ENCODE measurements around the gene SPATA9.
"Not testable (repeated sequence)": the region's sequence is repeated elsewhere in the genome, so short reads cannot be mapped to it uniquely, and the experiment has no call there.

Gene SPATA9

DNA sequence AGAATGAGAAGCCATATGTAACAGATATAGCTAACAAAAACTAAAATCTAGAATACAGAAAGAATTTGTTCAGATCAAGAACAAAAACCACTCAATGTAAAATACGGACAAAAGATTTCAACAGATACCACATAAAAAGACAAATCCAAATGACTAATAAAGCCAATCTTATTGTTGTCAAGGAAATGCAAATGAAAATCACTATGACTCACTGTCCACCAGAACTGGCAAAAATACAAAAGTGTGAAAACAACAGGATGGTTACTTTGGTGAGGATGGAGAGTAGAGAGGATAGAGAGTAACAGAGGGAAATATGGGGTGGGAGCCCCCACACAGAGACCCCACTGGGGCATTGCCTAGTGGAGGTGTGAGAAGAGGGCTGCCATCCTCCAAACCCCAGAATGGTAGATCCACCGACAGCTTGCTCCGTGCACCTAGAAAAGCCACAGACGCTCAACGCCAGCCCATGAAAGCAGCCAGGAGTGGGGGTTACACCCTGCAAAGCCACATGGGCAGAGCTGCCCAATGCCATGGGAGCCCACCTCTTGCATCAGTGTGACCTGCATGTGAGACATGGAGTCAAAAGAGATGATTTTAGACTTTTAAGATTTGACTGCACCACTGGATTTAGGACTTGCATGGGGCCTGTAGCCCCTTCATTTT lies 33.1 kb upstream of the SPATA9 start:
- no peak for DNase-seq

DNA sequence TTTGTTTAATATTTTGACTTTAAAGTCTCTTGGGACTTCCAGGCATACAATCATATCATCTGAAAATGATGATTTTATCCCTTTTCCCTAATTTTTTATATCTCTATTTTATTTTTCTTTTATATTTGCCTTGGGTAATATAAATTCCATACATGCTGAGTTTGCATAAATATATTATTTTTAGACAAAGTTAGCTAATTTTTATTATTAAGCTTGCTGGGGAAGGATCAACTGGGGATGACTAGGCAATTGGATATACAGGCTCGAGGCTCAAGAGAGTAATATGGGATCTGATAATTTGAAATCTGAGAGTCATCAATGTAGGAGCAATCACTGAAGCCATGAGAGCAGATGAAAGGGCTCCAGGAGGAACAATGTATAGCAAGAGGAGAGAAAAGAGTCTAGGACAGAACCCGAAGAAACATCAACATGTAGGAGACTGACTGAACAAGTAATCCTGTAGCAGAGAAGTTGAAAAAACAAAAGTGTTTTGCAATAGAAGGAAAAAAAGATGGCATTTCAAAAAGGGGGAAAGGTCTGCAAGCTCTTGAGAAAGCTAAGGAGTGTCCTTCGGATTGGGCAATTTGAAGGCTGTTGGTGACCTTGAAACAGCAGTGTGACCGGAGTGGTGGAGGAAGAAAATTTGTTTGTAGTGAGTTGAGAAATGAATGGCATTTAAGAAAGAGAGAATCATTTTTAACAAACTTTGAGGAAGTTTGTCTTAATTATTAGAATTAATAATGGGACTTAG lies 31.3 kb upstream of the SPATA9 start:
- DNase-seq = no peak

DNA sequence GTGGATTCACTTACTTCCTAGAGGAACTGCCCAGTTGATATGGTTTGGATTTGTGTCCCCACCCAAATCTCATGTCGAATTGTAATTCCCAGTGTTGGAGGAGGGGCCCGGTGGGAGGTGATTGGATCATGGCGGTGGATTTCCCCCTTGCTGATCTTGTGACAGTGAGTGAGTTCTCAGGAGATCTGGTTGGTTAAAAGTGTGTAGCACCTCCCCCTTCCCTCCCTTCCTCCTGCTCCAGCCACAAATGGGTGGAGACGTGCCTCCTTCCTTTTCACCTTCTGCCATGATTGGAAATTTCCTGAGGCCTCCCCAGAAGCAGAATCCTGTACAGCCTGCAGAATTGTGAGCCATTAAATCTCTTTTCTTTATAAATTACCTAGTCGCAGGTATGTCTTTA lies 30.5 kb upstream of the SPATA9 start:
- not testable (repeated sequence) for DNase-seq

DNA sequence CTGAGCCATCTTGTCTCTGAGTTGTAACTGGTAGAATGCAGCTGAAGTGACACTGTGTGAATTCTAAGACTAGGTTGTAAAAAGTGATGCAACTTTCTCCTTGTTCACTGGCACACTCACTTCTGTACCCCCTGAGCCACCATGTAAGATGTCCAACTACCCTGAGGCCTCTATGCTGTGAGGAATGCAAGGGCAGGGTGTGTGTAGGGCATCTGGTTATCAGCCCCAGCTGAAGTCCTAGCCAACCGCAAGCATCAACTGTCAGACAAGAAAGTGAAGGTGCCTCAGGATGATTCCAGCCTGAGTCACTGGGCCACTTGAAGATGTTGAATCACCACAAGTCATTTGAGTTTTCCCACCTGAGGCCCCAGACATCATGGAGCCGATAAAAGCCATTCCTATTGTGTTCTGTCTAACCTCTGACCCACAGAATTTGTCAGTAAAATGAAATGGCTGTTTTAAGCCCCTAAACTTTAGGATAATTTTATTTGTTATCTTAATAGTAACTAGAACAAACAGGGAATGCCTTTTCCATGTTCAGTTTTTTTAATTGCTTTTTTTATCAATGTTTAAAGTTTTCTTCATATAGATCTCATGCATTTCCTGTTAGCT lies 29.7 kb upstream of the SPATA9 start:
- DNase-seq = no peak

DNA sequence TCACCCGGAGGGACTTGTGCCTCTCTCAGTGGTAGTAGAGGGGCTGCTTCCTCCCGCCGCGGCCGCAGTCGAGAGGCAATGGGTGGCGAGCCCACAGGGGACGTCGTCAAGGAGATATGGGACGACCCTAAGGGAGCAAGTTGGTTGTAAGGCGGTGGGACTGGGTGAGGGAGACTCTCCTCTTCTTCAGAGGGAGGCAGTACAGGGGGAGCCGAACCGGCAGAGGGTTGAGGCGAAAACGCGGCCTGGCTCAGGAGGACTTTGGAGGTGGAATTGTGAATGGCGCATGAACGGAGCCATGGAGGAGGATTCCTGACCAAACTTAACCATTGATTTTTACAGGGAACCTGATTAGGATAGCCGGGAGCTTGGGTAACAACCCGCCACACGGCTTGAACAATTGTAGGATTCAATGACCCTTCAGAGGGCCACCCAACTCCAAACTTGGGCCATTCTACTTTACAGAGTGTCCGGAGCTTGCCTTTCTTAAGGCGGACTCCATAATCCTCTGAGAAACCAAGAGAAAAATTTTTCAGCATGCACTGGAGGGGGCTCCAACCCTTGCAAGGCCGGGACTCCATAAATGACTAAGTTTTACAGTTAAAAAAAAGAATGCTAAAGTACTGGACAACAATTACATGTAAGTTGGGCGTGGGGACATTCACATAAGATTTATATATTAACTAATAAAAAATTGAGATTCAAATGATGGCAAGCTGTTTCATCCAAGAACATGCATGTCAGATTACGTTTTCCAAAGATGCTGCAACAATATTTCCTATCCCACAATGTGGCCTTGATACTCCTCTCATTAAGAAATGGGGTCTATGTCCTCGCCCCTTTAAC lies 28.9 kb upstream of the SPATA9 start:
- no peak for DNase-seq

DNA sequence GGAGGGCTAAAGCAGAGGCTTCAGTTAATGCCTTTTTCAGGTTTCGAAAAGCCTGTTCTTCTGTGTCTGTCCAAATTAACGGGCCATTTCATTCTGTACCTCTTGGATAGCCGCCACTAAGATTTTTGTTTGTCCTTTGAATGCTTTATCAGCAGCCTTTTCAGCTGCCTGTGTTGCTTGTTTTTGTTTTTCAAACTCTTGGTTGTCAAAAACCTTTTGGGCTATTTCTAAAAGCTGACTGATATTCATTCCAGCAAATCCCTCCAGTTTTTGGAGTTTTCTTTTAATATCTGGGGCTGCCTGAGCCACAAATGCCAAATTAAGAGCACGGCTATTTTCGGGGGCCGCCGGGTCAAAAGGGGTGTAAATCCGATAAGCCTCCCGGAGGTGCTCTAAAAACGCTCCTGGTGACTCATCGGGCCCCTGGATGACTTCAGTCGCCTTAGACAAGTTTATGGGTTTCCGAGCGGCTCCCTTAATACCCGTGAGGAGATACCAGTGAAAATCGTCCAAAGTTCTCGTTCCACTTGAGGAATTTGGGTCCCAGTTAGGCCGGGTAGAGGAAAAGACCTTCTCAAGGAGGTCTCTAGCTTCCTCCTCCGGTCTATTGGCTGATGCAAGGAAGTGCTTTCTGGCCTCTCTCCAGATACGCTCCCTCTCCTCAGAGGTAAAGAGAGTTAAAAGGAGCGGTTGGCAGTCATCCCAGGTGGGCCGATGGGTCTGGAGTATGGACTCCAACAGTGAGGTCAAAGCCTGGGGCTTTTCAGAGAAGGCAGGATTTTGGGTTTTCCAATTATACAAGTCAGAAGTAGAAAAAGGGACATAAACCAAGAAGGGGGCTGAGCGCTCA lies 28.1 kb upstream of the SPATA9 start:
- DNase-seq = not testable (repeated sequence)

DNA sequence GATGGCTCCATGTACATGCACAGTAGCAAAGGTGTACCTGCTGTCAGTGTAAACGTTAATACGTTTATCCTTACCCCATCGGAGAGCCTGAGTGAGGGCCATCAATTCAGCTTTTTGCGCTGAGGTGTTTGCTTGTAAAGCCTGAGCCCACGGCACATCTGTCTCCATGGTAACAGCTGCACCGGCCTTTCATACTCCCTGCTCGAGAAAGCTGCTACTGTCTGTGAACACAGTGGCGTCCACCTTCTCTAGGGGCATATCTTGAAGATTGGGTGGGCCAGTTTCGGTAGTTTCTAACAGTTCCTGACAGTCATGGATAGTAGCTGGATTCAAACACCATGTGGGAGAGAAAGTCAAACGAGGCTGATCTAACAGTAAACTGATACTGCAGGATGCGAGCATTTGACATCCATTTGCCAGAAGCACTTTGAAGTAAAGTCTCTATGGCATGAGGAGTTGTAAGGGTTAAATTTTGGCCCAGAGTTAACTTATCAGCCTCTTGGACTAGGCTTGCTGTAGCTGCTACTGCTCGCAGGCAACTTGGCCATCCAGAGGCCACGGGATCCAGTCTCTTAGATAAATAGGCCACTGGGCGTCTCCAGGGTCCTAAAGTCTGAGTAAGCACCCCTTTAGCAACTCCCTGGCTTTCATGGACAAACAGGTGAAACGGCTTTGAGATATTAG lies 27.3 kb upstream of the SPATA9 start:
- DNase-seq = no peak

DNA sequence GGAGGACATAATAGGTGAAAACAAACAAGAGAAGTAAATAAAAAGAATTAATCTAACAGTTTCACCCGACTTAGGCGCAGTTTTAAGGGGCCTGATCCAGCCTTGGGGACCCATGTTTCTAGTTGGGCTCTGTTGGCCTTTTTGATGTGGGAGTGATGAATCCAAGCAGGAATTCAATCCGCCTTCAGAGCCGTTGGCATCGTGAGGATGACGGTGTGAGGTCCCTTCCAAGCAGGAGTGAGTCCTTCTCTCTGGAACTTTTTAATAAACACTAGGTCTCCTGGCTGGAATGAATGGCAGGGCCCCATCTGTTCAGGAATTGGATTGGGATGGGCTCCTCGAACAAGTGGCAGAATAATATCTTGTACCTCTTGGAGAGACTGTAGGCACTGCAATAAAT lies 26.1 kb upstream of the SPATA9 start:
- DNase-seq = no peak

DNA sequence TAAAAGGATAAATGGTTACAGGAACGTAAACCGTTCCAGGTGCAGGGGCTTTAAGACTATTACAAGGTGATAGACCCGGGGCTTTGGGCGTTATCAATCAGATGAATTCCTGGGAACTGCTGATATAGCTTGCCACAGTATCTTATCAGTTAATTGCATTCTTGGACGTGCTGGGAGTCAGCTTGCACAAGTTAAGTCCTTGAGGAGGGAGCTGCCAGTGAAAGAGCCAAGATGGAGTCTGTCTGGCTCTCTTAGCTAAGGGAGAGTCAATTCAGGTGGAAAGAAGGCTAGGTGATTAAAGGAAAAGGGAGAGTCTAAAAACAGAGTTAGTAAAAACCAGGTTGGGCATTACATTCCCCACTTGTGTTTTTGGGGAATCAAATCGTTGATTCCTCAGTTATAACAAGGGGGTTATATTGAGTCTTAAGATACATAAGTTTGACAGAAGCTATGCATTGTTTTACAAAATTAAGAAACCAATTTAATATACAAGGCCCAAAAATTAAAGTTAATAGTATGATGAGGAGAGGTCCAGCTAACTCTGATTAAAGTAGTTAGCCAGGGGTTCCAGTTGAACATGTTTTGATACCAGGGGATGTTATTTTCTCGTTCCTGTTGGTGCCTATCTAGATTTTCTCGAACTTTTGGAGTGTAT lies 24.9 kb upstream of the SPATA9 start:
- not testable (repeated sequence) for DNase-seq

DNA sequence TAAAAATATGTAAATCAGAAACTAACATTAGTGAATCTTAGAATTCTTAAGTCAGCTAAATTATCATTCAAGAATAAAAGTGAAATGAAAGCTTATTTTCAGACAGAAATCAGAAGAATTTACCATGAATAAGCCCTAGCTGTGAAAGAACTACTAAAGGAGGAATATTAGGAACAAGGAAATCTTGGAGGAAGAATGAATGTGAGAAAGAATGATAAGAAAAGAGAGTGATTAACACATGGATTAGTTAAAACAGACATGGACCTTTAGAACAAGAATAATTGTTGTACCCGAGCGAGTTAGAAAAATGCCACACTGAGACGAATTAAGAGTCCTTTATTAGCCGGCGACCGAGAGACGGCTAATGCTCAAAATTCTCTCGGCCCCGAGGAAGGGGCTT lies 24.3 kb upstream of the SPATA9 start:
- DNase-seq = no peak

DNA sequence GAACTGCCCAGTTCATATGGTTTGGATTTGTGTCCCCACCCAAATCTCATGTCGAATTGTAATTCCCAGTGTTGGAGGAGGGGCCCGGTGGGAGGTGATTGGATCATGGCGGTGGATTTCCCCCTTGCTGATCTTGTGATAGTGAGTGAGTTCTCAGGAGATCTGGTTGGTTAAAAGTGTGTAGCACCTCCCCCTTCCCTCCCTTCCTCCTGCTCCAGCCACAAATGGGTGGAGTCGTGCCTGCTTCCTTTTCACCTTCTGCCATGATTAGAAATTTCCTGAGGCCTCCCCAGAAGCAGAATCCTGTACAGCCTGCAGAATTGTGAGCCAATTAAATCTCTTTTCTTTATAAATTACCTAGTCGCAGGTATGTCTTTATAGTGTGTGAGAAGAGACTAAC lies 23.4 kb upstream of the SPATA9 start:
- not testable (repeated sequence) for DNase-seq

DNA sequence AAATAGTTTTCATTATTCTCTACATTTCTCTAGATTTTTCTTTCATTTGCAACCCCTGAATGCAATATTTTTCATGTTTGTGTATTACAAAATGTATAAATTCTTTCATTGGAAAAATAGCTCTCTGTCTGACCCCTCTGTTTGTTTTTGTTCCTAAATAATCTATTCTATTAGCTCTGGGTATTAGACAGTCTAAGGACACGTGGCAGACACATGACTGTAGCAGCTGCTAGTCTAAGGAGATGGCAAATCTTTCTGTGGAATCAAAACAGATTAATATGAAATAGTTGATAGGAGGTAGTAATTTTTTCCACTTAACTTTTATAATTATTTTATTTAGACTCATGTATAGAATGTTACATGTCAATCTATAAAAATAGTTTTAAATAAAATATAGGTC lies 21.4 kb upstream of the SPATA9 start:
- no peak for DNase-seq

DNA sequence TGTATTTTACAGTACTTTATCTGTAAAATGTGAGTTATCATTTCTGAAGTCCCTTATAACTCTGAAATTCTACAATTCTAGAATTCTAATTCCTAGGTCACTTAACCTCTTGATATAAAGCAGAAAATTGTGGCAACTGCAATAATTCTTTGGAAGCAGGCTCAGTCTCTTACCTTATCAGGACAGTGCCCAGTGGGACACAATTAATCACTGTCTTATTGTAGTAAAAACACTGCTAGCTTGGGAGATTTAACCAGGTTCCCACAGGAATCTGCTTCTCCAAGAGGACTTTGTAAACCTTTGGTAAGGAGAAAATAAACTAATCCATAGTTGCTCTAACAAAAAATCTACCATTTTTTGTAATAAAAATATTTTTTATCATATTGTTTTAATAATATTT lies 18.3 kb upstream of the SPATA9 start:
- no peak for DNase-seq

DNA sequence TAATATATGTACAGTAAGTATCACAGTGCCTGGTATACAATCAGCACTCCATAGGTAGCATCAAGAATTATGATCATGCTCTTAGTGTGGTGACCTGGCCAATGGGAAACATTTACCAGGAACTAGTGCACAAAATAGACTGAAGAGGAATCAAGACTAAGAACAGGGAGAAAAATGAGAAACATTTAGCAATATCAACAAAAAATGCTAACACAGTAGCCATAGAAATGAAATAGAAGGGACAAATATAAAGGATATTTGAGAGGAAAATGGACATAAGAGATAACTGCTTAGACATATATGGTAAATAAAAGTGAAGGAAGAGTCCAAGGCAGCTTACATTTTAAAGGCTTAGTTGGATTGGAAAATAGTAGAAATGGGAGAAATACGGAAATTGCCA lies 16.5 kb upstream of the SPATA9 start:
- no peak for DNase-seq

DNA sequence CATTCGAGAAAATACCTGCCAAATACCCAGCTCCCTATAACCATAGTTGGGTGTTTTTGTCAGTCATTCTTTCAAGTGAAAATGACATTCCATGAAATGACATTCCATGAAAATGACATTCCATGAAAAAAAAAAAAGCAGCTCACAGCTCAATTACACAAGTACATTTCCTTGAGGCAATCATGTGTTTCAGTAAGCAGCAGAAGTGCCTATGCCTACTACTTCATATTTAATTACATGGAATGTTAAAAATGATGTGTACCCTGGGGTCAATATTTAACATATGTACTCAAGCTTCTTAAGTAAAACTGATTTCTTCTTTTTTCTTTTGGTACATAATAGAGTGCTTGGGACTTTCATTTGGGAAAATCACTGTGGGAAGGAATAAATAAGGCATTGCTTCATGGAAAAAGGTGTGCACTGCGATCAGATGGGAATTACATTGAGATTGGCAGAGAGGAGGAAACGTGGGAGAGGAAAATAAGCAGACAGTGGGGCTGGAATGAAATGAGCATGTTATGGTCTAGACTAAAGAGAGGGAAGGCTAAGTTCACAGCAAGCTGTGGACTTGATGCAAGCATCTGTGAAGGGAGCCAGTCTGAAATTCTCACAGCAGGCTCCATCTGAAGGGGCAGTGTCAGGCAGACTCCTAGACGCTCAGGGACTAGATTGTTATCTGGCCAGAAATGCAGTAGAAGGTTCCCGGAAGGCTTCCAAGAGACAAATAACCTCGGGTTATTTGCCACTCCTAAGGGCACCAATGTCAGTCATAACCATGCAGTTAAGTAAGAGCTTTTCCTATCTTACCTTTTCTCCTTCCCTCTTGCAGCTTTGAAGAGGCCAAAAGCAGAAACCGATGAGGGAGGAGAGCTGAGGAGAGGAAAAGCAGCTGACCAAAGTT lies 15.2 kb upstream of the SPATA9 start:
- DNase-seq = no peak

DNA sequence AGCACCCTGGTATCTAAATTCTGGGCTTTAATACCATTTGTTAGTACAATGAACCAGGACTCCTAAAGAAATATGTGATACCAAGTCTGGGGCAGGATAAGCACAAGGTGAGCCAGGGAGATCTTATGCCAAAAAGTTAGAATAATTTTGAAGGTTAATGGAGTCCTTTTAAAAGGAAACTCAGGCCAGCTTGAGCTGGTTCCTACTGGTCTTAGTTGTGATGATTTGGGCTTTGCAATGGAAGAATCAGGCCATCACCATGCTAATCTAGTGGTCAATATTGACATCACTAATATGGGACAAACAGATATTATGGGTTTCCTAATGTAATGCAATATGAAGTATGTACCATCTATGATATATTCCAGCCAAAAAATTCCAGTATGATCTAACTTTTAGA lies 7.5 kb upstream of the SPATA9 start:
- no peak for DNase-seq

DNA sequence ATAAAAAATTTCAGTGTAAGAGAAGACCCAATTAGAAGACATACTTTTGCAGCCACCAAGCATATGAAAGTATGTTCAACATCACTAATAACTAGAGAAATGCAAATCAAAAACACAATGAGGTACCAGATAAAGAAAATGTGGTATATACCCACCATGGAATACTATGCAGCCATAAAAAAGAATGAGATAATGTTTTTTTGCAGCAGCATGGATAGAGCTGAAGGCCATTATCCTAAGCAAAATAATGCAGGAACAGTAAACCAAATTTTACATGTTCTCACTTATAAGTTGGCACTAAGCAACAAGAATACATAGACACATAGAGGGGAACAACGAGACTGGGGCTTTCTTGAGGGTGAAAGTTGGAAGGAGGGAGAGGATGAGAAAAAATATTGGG lies 6.9 kb upstream of the SPATA9 start:
- DNase-seq = no peak

DNA sequence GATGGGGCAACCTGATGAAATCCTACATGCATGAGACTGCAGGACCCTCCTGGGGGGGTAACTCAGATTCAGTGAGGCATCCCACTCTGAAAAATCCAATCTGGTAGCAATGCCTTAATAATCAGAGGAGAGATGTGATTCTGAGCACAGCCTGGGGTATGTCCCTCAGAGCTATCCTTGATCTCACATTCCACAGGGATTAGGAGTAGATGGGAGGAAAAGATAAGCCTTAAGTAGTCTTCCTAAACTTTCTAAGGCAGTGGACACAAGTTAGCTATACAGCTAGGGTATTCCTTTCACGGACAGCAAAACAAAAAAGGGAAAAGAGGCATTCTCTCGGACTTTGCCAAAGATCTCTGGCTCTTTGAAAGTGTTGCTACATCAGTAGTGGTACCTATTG lies 3.9 kb upstream of the SPATA9 start:
- no peak for DNase-seq

DNA sequence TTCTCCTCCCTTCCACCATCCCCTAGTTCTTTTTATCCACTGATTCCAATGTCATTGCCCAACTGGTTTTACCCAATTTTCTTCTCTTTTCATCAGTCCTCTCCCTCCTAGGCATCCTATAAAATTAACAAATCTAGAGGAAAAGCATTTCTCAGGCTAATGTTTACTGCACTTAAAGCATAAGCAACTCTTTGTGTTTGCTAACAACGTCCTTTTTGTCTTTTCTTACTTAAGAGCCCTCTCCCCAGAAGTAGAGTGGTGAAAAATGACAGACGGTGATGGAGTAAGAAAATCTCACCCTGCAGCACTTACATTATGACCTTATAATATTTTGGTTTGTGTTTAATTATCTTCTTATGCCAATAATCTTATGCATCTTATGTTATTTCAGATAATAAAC lies 1.6 kb upstream of the SPATA9 start:
- no peak for DNase-seq

DNA sequence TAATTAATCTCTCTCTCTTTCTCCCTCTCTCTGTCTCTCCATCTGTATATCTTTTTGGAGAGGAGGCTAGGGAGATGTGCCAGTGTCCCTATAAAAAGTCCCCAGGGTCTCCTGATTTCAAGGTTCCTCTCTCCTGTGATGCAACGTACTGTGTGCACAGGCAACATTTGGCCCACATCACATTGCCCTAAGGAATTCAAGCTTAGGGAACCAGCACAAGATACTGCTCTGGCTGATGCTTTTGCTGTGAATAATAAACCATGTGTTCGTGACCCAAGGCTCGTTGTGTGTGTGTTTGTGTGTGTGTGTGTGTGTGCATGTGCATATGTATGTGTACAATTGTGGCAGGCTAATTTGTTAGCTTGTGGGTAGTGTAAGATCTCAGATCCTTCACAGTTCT lies 9.7 kb downstream of the SPATA9 start:
- DNase-seq = no peak
